ENCODE measurements around the gene PPP1R3E. TPM values are rescaled to one million over a fixed set of nuclear protein-coding genes. Genes with fewer than 3 reads are reported as not detected.

Gene PPP1R3E
- total and polyA plus RNA-seq, 2 of the 13 experiments (the other 11 are each of a cell fraction or from before 2014, with no cell fraction given): 16.5 to 26.5 TPM

DNA sequence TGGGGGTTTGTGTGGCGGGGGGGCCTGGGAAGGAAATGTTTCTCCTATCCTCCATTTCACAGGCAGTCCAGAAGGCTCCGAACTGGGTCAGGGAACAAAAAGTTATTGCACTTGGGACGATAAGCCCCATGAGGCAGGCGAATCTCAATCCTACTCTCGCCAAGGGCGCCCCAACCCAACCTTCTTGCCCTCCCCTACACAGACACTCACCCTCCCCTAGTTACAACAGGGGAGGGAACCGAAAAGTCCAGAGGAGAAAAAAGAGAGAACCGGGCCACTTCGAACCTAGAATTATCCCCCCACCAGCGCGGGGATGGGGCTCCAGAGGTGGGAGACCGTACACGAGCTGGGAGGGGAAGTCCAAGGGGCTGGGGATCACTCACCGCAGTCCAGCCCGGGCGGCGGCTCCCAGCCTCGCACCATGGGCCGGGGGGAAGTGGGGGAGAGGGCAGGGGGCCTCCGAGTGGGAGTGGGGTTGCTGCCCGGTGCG is 17.1 kb downstream of the PPP1R3E start (continued):
- TF ChIP-seq SNRNP70 (IDR thresholded peaks at IDR 0.05; ENCODE audit: low read depth, low read length) (no peak), SNAPC5 (CRISPR knock-in tag; IDR thresholded peaks at IDR 0.05; ENCODE audit: borderline replicate concordance) (0 out of 2 replicates have a peak, but pooled peaks have one; percentile 51), PTBP1 (IDR thresholded peaks at IDR 0.05; ENCODE audit: low read depth, low read length, poor library complexity, severe bottlenecking) (peak; percentile 33), HOXA5 (CRISPR knock-in tag; IDR thresholded peaks at IDR 0.05) (peak; percentile 81; the same call in 1 of the 2 replicates), ZNF292 (CRISPR knock-in tag; IDR thresholded peaks at IDR 0.05; ENCODE audit: borderline replicate concordance, low read depth) (no peak), ZNF12 (CRISPR knock-in tag; IDR thresholded peaks at IDR 0.05) (no peak), ZBTB7B (CRISPR knock-in tag; IDR thresholded peaks at IDR 0.05) (peak; percentile 46; the same call in 1 of the 2 replicates), ZNF562 (CRISPR knock-in tag; IDR thresholded peaks at IDR 0.05; ENCODE audit: borderline replicate concordance) (no peak), ZNF550 (CRISPR knock-in tag; IDR thresholded peaks at IDR 0.05; ENCODE audit: borderline replicate concordance) (0 out of 2 replicates have a peak, but pooled peaks have one; percentile 85), ZNF510 (CRISPR knock-in tag; IDR thresholded peaks at IDR 0.05; ENCODE audit: low read depth) (no peak), KDM5A (IDR thresholded peaks at IDR 0.05; ENCODE audit: borderline replicate concordance, low read length) (peak; percentile 88; the same call in 1 of the 2 replicates), NFKBIZ (CRISPR knock-in tag; IDR thresholded peaks at IDR 0.05) (no peak), EED (CRISPR knock-in tag; IDR thresholded peaks at IDR 0.05) (no peak; the same call in 1 of the 2 replicates), DNMT1 (CRISPR knock-in tag; IDR thresholded peaks at IDR 0.05) (peak; percentile 96; the same call in 1 of the 2 replicates), BCL6 (CRISPR knock-in tag; IDR thresholded peaks at IDR 0.05) (no peak; the same call in 1 of the 2 replicates), SIN3A (IDR thresholded peaks at IDR 0.05; ENCODE audit: borderline replicate concordance, low read depth, low read length) (0 out of 2 replicates have a peak, but pooled peaks have one; percentile 54), ZNF274 (CRISPR knock-in tag; IDR thresholded peaks at IDR 0.05) (0 out of 2 replicates have a peak, but pooled peaks have one; percentile 10), GATAD1 (CRISPR knock-in tag; IDR thresholded peaks at IDR 0.05) (no peak), ZEB1 (IDR thresholded peaks at IDR 0.05; ENCODE audit: insufficient replicate concordance, low read depth) (no peak), ATRX (CRISPR knock-in tag; IDR thresholded peaks at IDR 0.05; ENCODE audit: borderline replicate concordance) (0 out of 2 replicates have a peak, but pooled peaks have one; percentile 27), ZNF180 (CRISPR knock-in tag; IDR thresholded peaks at IDR 0.05; ENCODE audit: borderline replicate concordance, low read depth) (no peak), ZNF557 (CRISPR knock-in tag; IDR thresholded peaks at IDR 0.05) (0 out of 2 replicates have a peak, but pooled peaks have one; percentile 58)
- TF ChIP-seq, protein P1, sequence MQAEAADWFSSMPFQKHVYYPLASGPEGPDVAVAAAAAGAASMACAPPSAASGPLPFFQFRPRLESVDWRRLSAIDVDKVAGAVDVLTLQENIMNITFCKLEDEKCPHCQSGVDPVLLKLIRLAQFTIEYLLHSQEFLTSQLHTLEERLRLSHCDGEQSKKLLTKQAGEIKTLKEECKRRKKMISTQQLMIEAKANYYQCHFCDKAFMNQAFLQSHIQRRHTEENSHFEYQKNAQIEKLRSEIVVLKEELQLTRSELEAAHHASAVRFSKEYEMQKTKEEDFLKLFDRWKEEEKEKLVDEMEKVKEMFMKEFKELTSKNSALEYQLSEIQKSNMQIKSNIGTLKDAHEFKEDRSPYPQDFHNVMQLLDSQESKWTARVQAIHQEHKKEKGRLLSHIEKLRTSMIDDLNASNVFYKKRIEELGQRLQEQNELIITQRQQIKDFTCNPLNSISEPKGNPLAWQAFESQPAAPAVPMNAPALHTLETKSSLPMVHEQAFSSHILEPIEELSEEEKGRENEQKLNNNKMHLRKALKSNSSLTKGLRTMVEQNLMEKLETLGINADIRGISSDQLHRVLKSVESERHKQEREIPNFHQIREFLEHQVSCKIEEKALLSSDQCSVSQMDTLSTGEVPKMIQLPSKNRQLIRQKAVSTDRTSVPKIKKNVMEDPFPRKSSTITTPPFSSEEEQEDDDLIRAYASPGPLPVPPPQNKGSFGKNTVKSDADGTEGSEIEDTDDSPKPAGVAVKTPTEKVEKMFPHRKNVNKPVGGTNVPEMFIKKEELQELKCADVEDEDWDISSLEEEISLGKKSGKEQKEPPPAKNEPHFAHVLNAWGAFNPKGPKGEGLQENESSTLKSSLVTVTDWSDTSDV (CRISPR knock-in tag; IDR thresholded peaks at IDR 0.05): peak; percentile 13; the same call in 1 of the 2 replicates
- TF ChIP-seq, protein P2, sequence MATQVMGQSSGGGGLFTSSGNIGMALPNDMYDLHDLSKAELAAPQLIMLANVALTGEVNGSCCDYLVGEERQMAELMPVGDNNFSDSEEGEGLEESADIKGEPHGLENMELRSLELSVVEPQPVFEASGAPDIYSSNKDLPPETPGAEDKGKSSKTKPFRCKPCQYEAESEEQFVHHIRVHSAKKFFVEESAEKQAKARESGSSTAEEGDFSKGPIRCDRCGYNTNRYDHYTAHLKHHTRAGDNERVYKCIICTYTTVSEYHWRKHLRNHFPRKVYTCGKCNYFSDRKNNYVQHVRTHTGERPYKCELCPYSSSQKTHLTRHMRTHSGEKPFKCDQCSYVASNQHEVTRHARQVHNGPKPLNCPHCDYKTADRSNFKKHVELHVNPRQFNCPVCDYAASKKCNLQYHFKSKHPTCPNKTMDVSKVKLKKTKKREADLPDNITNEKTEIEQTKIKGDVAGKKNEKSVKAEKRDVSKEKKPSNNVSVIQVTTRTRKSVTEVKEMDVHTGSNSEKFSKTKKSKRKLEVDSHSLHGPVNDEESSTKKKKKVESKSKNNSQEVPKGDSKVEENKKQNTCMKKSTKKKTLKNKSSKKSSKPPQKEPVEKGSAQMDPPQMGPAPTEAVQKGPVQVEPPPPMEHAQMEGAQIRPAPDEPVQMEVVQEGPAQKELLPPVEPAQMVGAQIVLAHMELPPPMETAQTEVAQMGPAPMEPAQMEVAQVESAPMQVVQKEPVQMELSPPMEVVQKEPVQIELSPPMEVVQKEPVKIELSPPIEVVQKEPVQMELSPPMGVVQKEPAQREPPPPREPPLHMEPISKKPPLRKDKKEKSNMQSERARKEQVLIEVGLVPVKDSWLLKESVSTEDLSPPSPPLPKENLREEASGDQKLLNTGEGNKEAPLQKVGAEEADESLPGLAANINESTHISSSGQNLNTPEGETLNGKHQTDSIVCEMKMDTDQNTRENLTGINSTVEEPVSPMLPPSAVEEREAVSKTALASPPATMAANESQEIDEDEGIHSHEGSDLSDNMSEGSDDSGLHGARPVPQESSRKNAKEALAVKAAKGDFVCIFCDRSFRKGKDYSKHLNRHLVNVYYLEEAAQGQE (IDR thresholded peaks at IDR 0.05; ENCODE audit: borderline replicate concordance in 1 of 2, low read depth in 1 of 2, low read length in 2 of 2): 0 out of 4 replicates have a peak, but pooled peaks of 1 of the 2 experiments have one; percentile 41
